Type B pancreatic cell (in vitro differentiated cells): ENCODE data around the gene MIAT. TPM values are rescaled to one million over a fixed set of nuclear protein-coding genes. Genes with fewer than 3 reads are reported as not detected.

ENCODE experiments used
- DNase-seq: peaks from one replicate; pipeline ENCODE4 v3.0.0; 2021; ENCODE audit warnings: mixed read lengths; ENCODE audit not compliant: unreplicated experiment; ENCODE audit errors: extremely low spot score
- H3K27ac Mint-ChIP-seq: 2 replicates; pipeline ENCODE4 v1.8.0; 2021; ENCODE audit warnings: mild to moderate bottlenecking, mixed read lengths
- H3K27me3 Mint-ChIP-seq: 2 replicates; pipeline ENCODE4 v1.8.0; 2021; ENCODE audit warnings: mixed read lengths
- H3K36me3 Mint-ChIP-seq: 2 replicates; pipeline ENCODE4 v1.8.0; 2021; ENCODE audit warnings: mixed read lengths
- H3K4me1 Mint-ChIP-seq: one replicate; pipeline ENCODE4 v1.8.0; 2021; ENCODE audit warnings: mixed read lengths; ENCODE audit not compliant: unreplicated experiment
- H3K4me3 Mint-ChIP-seq: 2 replicates; pipeline ENCODE4 v1.8.0; 2021; ENCODE audit warnings: mild to moderate bottlenecking, mixed read lengths
- H3K9me3 Mint-ChIP-seq: 2 replicates; pipeline ENCODE4 v1.8.0; 2021; ENCODE audit warnings: mixed read lengths
- total RNA-seq: library from RNA; stranded (reverse); gene quantifications from 2 replicates; pipeline ENCODE4 v1.2.1, GENCODE V29; 2021; ENCODE audit warnings: low replicate concordance
- TF ChIP-seq, protein P1 (sequence below): fragments of 200-600 bp; sonication (generic); conservative IDR thresholded peaks from 2 replicates; pipeline ENCODE4 v1.5.0; 2021; ENCODE audit warnings: antibody characterized with exemption, mild to moderate bottlenecking

MIAT gene
- total RNA-seq, 1 donor from 2014 or later = 12.2 TPM

DNA sequence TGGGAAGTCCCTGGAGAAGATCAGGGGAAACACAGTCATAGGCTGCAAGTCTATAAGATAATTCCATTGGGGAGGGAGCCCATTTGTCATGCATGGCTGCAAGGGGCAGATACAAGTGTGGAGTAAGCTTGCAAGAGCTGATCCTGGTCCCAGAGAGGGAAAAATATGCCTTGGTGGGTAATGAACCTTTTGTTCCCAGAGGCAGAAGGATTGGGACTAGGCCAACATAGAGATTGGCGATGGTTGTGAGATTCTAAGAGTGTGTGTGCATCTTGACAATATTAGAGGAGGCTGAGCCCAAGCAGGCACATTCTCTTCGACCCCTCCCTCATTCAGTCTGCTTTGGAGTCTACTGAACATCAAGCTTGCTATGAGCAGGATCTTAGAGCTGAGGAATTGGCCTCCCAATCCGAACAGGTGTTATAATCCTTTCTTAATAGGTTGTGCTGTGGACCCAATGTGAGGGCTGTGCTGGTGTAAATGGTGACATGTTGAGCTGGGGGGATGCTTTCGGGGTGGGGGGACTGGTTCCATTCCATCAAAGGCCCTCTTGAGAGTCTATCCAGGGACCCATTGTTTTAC, 18.4 kb downstream of the MIAT start:
- Mint-ChIP-seq H3K36me3 (peaks cover 6% of the 10 kb centered on the region), H3K4me1 (peaks cover 32% of the 10 kb centered on the region), H3K9me3 (peaks cover 3% of the 10 kb centered on the region), H3K27me3 (no peaks in the 10 kb centered on the region), H3K4me3 (no peak overlapping the region), H3K27ac (no peak overlapping the region)
- no peak for DNase-seq
- TF ChIP-seq, protein P1, sequence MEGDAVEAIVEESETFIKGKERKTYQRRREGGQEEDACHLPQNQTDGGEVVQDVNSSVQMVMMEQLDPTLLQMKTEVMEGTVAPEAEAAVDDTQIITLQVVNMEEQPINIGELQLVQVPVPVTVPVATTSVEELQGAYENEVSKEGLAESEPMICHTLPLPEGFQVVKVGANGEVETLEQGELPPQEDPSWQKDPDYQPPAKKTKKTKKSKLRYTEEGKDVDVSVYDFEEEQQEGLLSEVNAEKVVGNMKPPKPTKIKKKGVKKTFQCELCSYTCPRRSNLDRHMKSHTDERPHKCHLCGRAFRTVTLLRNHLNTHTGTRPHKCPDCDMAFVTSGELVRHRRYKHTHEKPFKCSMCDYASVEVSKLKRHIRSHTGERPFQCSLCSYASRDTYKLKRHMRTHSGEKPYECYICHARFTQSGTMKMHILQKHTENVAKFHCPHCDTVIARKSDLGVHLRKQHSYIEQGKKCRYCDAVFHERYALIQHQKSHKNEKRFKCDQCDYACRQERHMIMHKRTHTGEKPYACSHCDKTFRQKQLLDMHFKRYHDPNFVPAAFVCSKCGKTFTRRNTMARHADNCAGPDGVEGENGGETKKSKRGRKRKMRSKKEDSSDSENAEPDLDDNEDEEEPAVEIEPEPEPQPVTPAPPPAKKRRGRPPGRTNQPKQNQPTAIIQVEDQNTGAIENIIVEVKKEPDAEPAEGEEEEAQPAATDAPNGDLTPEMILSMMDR = no peak

DNA sequence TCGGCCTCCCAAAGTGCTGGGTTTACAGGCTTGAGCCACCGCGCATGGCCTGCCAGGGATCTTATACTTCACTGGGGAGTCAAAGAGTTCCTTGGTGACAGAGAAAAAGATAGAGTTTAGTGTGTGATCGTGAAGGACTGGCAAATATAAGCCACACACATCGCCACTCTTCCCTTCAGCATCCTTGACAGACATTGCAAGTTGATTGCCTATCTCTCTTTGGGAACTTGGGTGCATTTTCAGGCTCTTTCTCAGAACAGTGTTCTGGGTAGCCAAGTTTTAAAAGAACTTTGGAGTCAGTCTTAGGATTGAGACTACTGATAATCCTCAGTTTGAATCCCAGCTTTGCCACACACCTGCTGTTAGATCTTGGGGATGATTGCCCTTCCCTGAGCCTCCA, 19.8 kb downstream of the MIAT start:
- TF ChIP-seq, protein P1 = no peak
- no peak overlapping the region for H3K27ac Mint-ChIP-seq
- no peak for DNase-seq
- no peak overlapping the region for H3K4me3 Mint-ChIP-seq
- peaks cover 3% of the 10 kb centered on the region for H3K9me3 Mint-ChIP-seq
- peaks cover 35% of the 10 kb centered on the region for H3K4me1 Mint-ChIP-seq
- no peaks in the 10 kb centered on the region for H3K27me3 Mint-ChIP-seq
- peaks cover 10% of the 10 kb centered on the region for H3K36me3 Mint-ChIP-seq

DNA sequence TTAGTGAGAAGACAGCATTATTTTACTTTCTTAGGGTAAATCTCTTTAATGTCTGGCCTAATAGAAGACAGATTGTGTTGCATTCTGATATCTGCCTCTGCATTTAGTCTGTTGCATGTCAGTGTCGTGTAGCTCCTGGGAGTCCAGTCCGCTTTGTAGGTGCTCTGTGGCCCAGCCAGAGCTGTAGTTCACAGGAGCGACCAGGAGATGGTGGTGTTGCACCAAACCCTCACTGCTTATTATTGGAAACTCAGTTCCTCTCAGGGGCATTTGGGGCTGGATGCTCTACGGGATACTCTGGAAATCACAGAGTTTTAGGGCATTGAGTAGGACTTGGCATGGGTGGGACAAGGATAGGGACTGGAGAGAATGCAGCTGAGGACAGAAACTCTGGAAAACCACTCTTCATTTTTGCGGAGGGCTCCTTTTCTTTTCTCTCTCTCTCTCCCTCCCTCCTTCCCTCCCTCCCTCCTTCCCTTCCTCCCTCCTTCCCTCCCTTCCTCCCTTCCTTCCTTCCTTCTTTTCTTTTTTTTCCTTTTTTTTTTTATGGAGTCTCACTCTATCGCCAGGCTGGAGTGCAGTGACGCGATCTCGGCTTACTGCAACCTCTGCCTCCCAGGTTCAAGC, 21.7 kb downstream of the MIAT start:
- Mint-ChIP-seq H3K27me3 (no peaks in the 10 kb centered on the region), H3K9me3 (no peaks in the 10 kb centered on the region), H3K27ac (no peak overlapping the region), H3K4me1 (peaks cover 30% of the 10 kb centered on the region), H3K36me3 (peaks cover 17% of the 10 kb centered on the region), H3K4me3 (peak overlapping the region; percentile 38)
- TF ChIP-seq, protein P1 = peak; percentile 96
- peak; percentile 81 for DNase-seq

DNA sequence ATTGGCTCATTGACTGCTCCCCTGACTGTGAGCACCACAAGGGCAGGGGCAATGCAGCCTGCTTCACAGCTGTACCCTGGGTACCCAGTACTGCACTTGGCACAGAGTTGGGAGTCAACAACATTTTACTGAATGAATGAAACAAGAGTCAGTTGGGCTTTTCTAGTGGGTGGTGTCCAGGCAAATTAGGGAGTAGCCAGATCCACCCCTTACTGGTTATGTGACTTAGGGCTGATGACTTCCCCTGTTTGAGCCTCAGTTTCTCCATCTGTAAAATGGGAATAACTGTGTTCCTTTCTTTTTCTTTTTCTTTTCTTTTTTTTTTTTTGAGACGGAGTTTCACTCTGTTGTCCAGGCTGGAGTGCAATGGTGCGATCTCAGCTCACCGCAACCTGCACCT, 23.1 kb downstream of the MIAT start:
- H3K36me3 Mint-ChIP-seq = peaks cover 15% of the 10 kb centered on the region
- H3K27me3 Mint-ChIP-seq = no peaks in the 10 kb centered on the region
- no peaks in the 10 kb centered on the region for H3K9me3 Mint-ChIP-seq
- TF ChIP-seq, protein P1 = no peak
- H3K4me3 Mint-ChIP-seq = no peak overlapping the region
- peaks cover 25% of the 10 kb centered on the region for H3K4me1 Mint-ChIP-seq
- no peak for DNase-seq
- no peak overlapping the region for H3K27ac Mint-ChIP-seq

DNA sequence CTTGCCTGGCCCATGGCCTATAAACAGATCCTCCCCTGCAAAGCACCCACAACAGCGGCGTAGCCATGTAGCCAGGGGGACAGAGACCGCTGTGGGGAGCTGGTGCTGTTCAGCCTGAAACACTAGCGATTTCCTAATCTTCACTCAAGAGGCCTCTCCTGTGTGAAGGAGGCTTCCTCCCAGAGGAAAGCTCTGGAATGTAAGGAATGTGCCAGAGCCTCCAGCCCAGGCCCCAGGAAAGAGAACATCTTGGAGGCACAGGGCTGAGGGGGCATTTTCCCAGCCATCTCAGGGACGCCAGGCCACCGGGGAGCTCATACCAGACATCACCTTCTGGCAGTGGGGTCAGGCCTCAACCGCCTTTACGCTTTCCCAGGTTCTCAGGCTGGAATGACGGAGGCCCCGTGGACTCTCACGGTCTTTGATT, 24.0 kb downstream of the MIAT start:
- Mint-ChIP-seq H3K27me3 (no peaks in the 10 kb centered on the region), H3K36me3 (peaks cover 10% of the 10 kb centered on the region), H3K27ac (peak overlapping the region; percentile 48), H3K4me3 (no peak overlapping the region), H3K4me1 (peaks cover 25% of the 10 kb centered on the region), H3K9me3 (no peaks in the 10 kb centered on the region)
- TF ChIP-seq, protein P1 = no peak
- DNase-seq = no peak
